GM10266 (cell line): ENCODE measurements around the gene LBH.

Experiments used
- DNase-seq: peaks from one replicate; pipeline ENCODE4 v3.0.0; 2012; ENCODE audit errors: extremely low spot score
- CTCF ChIP-seq: IDR thresholded peaks from 2 replicates; pipeline ENCODE4 v1.5.1; 2012; ENCODE audit warnings: mild to moderate bottlenecking, low read depth; ENCODE audit not compliant: control insufficient read depth, insufficient read depth; ENCODE audit errors: missing control alignments

Gene LBH

GRCh38 chr2:30231212-30231995, at the start of gene LBH:
Gene LBH, plus strand, starts transcription at chr2:30231534. Its CDS starts 205 bp downstream, at chr2:30231739.
- peak; percentile 46 for TF ChIP-seq CTCF
- DNase-seq: peak; percentile 96

- no peak for DNase-seq
- no peak for TF ChIP-seq CTCF
These were observed 47.3 kb upstream of the LBH start for GRCh38 chr2:30184035-30184434.

GRCh38 chr2:30185178-30185577, 46.2 kb upstream of the LBH start:
- no peak for DNase-seq
- TF ChIP-seq CTCF: no peak

GRCh38 chr2:30188292-30188691, 43.0 kb upstream of the LBH start:
- DNase-seq: no peak
- TF ChIP-seq CTCF: no peak

GRCh38 chr2:30190637-30191036, 40.7 kb upstream of the LBH start:
- no peak for DNase-seq

GRCh38 chr2:30191107-30191506, 40.2 kb upstream of the LBH start:
- TF ChIP-seq CTCF: no peak

More at GRCh38 chr2:30190637-30191036, 40.7 kb upstream of the LBH start:
- no peak for TF ChIP-seq CTCF

GRCh38 chr2:30191819-30192271, 39.5 kb upstream of the LBH start:
- DNase-seq: no peak

More at GRCh38 chr2:30191107-30191506, 40.2 kb upstream of the LBH start:
- DNase-seq: no peak

More at GRCh38 chr2:30191819-30192271, 39.5 kb upstream of the LBH start:
- no peak for TF ChIP-seq CTCF
